Karpas-422 (cell line): Measurements from ENCODE around the gene ACADL. TPM values are rescaled to one million over a fixed set of nuclear protein-coding genes. Genes with fewer than 3 reads are reported as not detected.

Experiments
- DNase-seq: peaks from one replicate; pipeline ENCODE4 v3.0.0-alpha.2; 2015
- H2AFZ ChIP-seq: fragments of 200-600 bp; sonication (generic); 2 replicates; pipeline ENCODE4 v1.6.1; 2014; ENCODE audit warnings: antibody characterized with exemption, low read length, mixed read lengths
- H3K27ac ChIP-seq: fragments of 200-600 bp; sonication (generic); 2 replicates; pipeline ENCODE4 v1.5.1; 2014; ENCODE audit warnings: mild to moderate bottlenecking, low read length, moderate library complexity
- H3K27me3 ChIP-seq: fragments of 200-600 bp; sonication (generic); 2 replicates; pipeline ENCODE4 v1.6.1; 2014; ENCODE audit warnings: low read length, mixed read lengths
- H3K36me3 ChIP-seq: fragments of 200-600 bp; sonication (generic); 2 replicates; pipeline ENCODE4 v1.6.1; 2014; ENCODE audit warnings: low read length, mixed read lengths; ENCODE audit not compliant: insufficient read depth
- H3K4me1 ChIP-seq: fragments of 200-600 bp; sonication (generic); 2 replicates; pipeline ENCODE4 v1.6.1; 2014; ENCODE audit warnings: mild to moderate bottlenecking, low read length, mixed read lengths
- H3K4me2 ChIP-seq: fragments of 200-600 bp; sonication (generic); 2 replicates; pipeline ENCODE4 v1.6.1; 2014; ENCODE audit warnings: low read length, low read depth, mild to moderate bottlenecking; ENCODE audit not compliant: poor library complexity, severe bottlenecking
- H3K4me3 ChIP-seq: fragments of 200-600 bp; sonication (generic); 2 replicates; pipeline ENCODE4 v1.5.1; 2014; ENCODE audit warnings: mild to moderate bottlenecking, antibody characterized with exemption, low read length, mixed read lengths
- H3K79me2 ChIP-seq: fragments of 200-600 bp; sonication (generic); 2 replicates; pipeline ENCODE4 v1.6.1; 2014; ENCODE audit warnings: mild to moderate bottlenecking, low read length, mixed read lengths
- H3K9ac ChIP-seq: fragments of 200-600 bp; sonication (generic); 2 replicates; pipeline ENCODE4 v1.6.0; 2014; ENCODE audit warnings: low read length
- H3K9me2 ChIP-seq: fragments of 200-600 bp; sonication (generic), shearing (Covaris generic); replicated peaks from 2 replicates; pipeline ENCODE4 v1.6.0; 2014; ENCODE audit warnings: mild to moderate bottlenecking, low read length, moderate library complexity; ENCODE audit not compliant: insufficient read depth
- H3K9me3 ChIP-seq: fragments of 300-700, 200-600 bp; sonication (generic); 2 replicates; pipeline ENCODE4 v1.6.1; 2014; ENCODE audit warnings: low read length, mixed read lengths
- H4K20me1 ChIP-seq: fragments of 200-600 bp; sonication (generic); 2 replicates; pipeline ENCODE4 v1.6.1; 2014; ENCODE audit warnings: mild to moderate bottlenecking, antibody characterized with exemption, low read length, low read depth; ENCODE audit not compliant: insufficient read depth
- total RNA-seq: library from RNA; depleted of rRNA; stranded (reverse); fragments of >200 nt; shearing (Covaris generic); gene quantifications from 2 replicates; pipeline ENCODE4 v1.2.3, GENCODE V29; 2014; ENCODE audit warnings: low replicate concordance

Gene ACADL
- total RNA-seq, 1 experiment from 2014 or later, result not detected

- no peaks in the 10 kb centered on the region for H3K9me2 ChIP-seq
- no peak for DNase-seq
- H2AFZ ChIP-seq, result no peak overlapping the region
- H3K4me3 ChIP-seq, result no peak overlapping the region
- H3K9ac ChIP-seq, result no peak overlapping the region
- no peaks in the 10 kb centered on the region for H4K20me1 ChIP-seq
- H3K4me2 ChIP-seq, result no peak overlapping the region
- no peaks in the 10 kb centered on the region for H3K79me2 ChIP-seq
- H3K27me3 ChIP-seq, result no peaks in the 10 kb centered on the region
- no peak overlapping the region for H3K27ac ChIP-seq
- no peaks in the 10 kb centered on the region for H3K4me1 ChIP-seq
- no peaks in the 10 kb centered on the region for H3K36me3 ChIP-seq
- no peaks in the 10 kb centered on the region for H3K9me3 ChIP-seq
Observed at GRCh38 chr2:210259687-210260086, 34.4 kb upstream of the ACADL start.

GRCh38 chr2:210252699-210253606 lies 27.7 kb upstream of the ACADL start:
- no peaks in the 10 kb centered on the region for H3K9me2 ChIP-seq
- no peak for DNase-seq
- H3K36me3 ChIP-seq, result no peaks in the 10 kb centered on the region
- no peaks in the 10 kb centered on the region for H3K9me3 ChIP-seq
- H3K27ac ChIP-seq, result no peak overlapping the region
- H3K4me3 ChIP-seq, result no peak overlapping the region
- no peak overlapping the region for H3K4me2 ChIP-seq
- no peak overlapping the region for H2AFZ ChIP-seq
- H3K79me2 ChIP-seq, result no peaks in the 10 kb centered on the region
- H4K20me1 ChIP-seq, result no peaks in the 10 kb centered on the region
- H3K27me3 ChIP-seq, result no peaks in the 10 kb centered on the region
- H3K4me1 ChIP-seq, result no peaks in the 10 kb centered on the region
- H3K9ac ChIP-seq, result no peak overlapping the region

GRCh38 chr2:210250622-210251021 lies 25.4 kb upstream of the ACADL start:
- Histone ChIP-seq H3K4me2 (no peak overlapping the region), H2AFZ (no peak overlapping the region), H3K4me3 (no peak overlapping the region), H3K27ac (no peak overlapping the region), H3K9me3 (no peaks in the 10 kb centered on the region), H3K4me1 (no peaks in the 10 kb centered on the region), H3K36me3 (no peaks in the 10 kb centered on the region), H4K20me1 (no peaks in the 10 kb centered on the region), H3K9me2 (no peaks in the 10 kb centered on the region), H3K79me2 (no peaks in the 10 kb centered on the region), H3K9ac (no peak overlapping the region), H3K27me3 (no peaks in the 10 kb centered on the region)
- no peak for DNase-seq

GRCh38 chr2:210233487-210233886 lies 8.2 kb upstream of the ACADL start:
- DNase-seq, result no peak
- Histone ChIP-seq H3K36me3 (no peaks in the 10 kb centered on the region), H3K4me1 (no peaks in the 10 kb centered on the region), H3K9me2 (no peaks in the 10 kb centered on the region), H3K9ac (no peak overlapping the region), H2AFZ (no peak overlapping the region), H3K79me2 (no peaks in the 10 kb centered on the region), H3K9me3 (no peaks in the 10 kb centered on the region), H4K20me1 (no peaks in the 10 kb centered on the region), H3K4me3 (no peak overlapping the region), H3K4me2 (no peak overlapping the region), H3K27ac (no peak overlapping the region), H3K27me3 (no peaks in the 10 kb centered on the region)

GRCh38 chr2:210230984-210231383 lies 5.7 kb upstream of the ACADL start:
- Histone ChIP-seq H3K27ac (no peak overlapping the region), H3K9ac (no peak overlapping the region), H3K9me2 (no peaks in the 10 kb centered on the region), H3K79me2 (no peaks in the 10 kb centered on the region), H2AFZ (no peak overlapping the region), H4K20me1 (no peaks in the 10 kb centered on the region), H3K27me3 (no peaks in the 10 kb centered on the region), H3K4me3 (no peak overlapping the region), H3K4me1 (no peaks in the 10 kb centered on the region), H3K36me3 (no peaks in the 10 kb centered on the region), H3K9me3 (no peaks in the 10 kb centered on the region), H3K4me2 (no peak overlapping the region)
- DNase-seq, result no peak

- H3K36me3 ChIP-seq, result no peaks in the 10 kb centered on the region
- no peaks in the 10 kb centered on the region for H3K9me3 ChIP-seq
- no peaks in the 10 kb centered on the region for H3K27me3 ChIP-seq
- no peak overlapping the region for H3K4me2 ChIP-seq
- H3K4me1 ChIP-seq, result no peaks in the 10 kb centered on the region
- no peaks in the 10 kb centered on the region for H4K20me1 ChIP-seq
- no peaks in the 10 kb centered on the region for H3K9me2 ChIP-seq
- no peak overlapping the region for H3K9ac ChIP-seq
- no peaks in the 10 kb centered on the region for H3K79me2 ChIP-seq
- H3K4me3 ChIP-seq, result no peak overlapping the region
- H2AFZ ChIP-seq, result no peak overlapping the region
- no peak for DNase-seq
- H3K27ac ChIP-seq, result no peak overlapping the region
Observed at GRCh38 chr2:210230518-210230917, 5.3 kb upstream of the ACADL start.

GRCh38 chr2:210228586-210228985 lies 3.3 kb upstream of the ACADL start:
- H3K4me1 ChIP-seq, result no peaks in the 10 kb centered on the region
- H3K4me3 ChIP-seq, result no peak overlapping the region
- no peak for DNase-seq
- H3K9me3 ChIP-seq, result no peaks in the 10 kb centered on the region
- no peaks in the 10 kb centered on the region for H3K27me3 ChIP-seq
- no peaks in the 10 kb centered on the region for H3K9me2 ChIP-seq
- H3K79me2 ChIP-seq, result no peaks in the 10 kb centered on the region
- no peaks in the 10 kb centered on the region for H4K20me1 ChIP-seq
- no peaks in the 10 kb centered on the region for H3K36me3 ChIP-seq
- H3K4me2 ChIP-seq, result no peak overlapping the region
- H2AFZ ChIP-seq, result no peak overlapping the region
- H3K9ac ChIP-seq, result no peak overlapping the region
- no peak overlapping the region for H3K27ac ChIP-seq

- no peaks in the 10 kb centered on the region for H3K79me2 ChIP-seq
- H3K27me3 ChIP-seq, result no peaks in the 10 kb centered on the region
- H3K4me3 ChIP-seq, result no peak overlapping the region
- no peaks in the 10 kb centered on the region for H3K9me3 ChIP-seq
- no peaks in the 10 kb centered on the region for H4K20me1 ChIP-seq
- H3K4me2 ChIP-seq, result no peak overlapping the region
- H3K27ac ChIP-seq, result no peak overlapping the region
- no peaks in the 10 kb centered on the region for H3K9me2 ChIP-seq
- H3K36me3 ChIP-seq, result no peaks in the 10 kb centered on the region
- no peaks in the 10 kb centered on the region for H3K4me1 ChIP-seq
- no peak for DNase-seq
- H2AFZ ChIP-seq, result no peak overlapping the region
- H3K9ac ChIP-seq, result no peak overlapping the region
Observed at GRCh38 chr2:210227290-210228088, 2.2 kb upstream of the ACADL start.
